ENCODE data around the gene CFAP52.
"Not testable (repeated sequence)": the region's sequence is repeated elsewhere in the genome, so short reads cannot be mapped to it uniquely, and the experiment has no call there.

The CFAP52 gene

GRCh38 chr17:9576521-9577372 lies at the start of gene CFAP52:
Gene CFAP52 (plus strand): TSS chr17:9576642. CDS start chr17:9576696, 54 bp downstream.
- peak; percentile 85 for DNase-seq

DNA sequence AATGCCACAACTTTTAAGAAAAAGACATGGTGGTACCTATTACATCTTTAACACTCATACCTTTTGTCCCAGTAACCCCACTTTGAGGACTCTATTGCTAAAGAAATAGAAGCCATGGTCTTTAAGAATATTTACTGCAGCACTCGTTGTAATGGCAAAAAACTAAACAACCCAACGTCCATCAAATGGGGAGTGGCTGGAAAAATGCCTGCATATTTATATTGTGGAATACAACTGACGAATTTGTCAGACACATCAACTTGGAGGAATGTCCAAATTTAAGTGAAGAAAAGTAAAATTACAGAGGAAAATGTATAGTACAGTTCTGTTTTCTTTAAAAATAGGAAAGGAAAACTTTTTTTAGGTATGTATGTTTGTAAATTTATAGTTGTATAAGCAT lies 48.7 kb upstream of the CFAP52 start:
- no peak for DNase-seq

GRCh38 chr17:9529033-9529700 lies 47.3 kb upstream of the CFAP52 start:
- DNase-seq: no peak

- DNase-seq: no peak
These were observed 45.4 kb upstream of the CFAP52 start for GRCh38 chr17:9531034-9531433.

DNA sequence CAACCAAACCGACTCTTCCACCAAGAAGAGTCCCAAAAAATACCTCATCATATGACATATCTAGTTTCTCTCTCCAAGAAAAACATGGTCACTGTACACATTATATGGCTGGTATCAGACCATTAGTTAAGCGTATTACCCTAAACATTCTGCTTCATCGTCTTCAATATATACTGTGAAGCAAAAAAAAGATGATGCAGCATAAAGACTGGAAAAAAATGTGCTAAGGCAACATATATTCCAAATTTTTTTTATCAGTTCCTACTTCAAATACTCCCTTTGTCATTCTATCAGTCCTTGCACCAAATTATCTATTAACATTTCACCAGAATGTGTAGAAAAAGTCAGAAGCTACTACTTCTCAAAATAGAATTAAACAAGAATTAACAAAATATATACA lies 43.7 kb upstream of the CFAP52 start:
- DNase-seq: no peak

DNA sequence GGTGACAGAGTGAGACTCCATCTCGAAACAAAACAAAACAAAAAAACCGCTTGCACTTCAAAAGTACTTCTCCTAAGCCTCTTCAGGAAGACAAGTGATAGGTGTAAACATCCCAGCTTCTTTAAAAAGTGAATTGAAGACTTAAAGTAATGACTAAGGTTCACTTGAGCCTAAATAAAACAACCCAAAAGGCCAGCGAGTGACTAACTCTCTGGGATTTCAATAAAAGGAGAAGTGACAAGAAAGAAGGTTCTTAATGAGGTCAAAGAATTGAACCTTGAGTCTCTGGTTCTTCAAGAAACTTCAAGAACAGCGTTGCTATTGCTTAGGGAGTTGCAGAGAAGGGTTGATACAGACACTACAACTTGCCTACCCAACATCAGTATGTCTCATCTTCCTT lies 43.0 kb upstream of the CFAP52 start:
- DNase-seq: no peak

DNA sequence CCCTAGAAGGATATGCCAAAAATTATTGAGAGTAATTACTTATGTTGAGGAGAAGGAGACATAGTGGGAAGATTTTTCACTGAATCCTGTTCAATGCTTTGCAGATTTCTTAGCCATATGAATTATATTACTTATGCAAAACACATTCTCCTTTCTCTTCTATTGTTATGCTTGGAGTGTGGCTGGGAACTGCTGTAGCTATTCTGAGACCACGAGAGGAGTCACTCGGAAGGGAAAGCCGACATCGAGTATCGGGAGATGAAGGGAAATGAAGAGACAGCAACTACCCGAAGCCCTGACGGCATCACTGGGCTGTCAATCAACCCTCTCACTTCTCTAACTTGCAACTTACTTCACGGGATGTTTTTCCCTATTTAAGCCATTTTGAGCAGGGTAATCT lies 40.4 kb upstream of the CFAP52 start:
- no peak for DNase-seq

- DNase-seq: no peak
These were observed 39.2 kb upstream of the CFAP52 start for GRCh38 chr17:9537177-9537776.

- no peak for DNase-seq
These were observed 37.8 kb upstream of the CFAP52 start for GRCh38 chr17:9538626-9539025.

DNA sequence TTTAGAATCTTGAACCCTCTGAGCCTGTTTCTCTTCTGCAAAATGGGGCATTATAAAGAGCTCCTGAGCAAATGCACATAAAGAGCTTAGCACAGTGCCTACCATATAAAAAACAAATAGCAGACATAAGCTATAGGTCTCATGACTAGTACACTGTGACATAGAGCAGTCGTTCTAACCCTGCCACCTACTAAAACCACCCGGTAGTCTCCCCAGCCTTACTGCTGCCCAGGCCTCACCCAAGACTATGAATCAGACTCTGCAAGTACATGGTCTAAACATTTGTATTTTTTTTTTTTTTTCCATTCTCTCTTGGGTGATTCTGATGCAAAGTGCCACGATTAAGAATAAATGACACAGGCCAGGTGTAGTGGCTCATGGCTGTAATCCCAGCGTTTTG lies 34.7 kb upstream of the CFAP52 start:
- no peak for DNase-seq

GRCh38 chr17:9544221-9544620 lies 32.2 kb upstream of the CFAP52 start:
- no peak for DNase-seq

- no peak for DNase-seq
These were observed 27.2 kb upstream of the CFAP52 start for GRCh38 chr17:9549215-9549614.

DNA sequence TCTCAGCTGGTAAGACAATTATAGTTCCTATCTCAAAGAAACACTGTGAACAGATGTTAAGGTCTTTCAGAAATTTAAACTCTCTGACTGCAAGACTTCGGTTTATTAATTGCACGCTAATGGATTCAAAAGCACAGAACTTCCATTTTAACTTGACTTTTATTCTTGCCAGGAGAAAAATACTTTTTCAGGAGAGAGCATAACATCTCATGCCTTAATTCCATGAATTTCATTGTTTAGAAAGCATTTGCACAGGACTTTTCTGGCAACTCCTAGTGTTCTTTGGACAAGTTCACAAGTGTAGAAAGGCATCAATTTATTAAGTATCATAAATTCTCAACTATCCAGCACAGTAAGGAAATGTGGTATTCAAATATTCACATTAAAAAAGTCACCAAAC lies 23.3 kb upstream of the CFAP52 start:
- no peak for DNase-seq

DNA sequence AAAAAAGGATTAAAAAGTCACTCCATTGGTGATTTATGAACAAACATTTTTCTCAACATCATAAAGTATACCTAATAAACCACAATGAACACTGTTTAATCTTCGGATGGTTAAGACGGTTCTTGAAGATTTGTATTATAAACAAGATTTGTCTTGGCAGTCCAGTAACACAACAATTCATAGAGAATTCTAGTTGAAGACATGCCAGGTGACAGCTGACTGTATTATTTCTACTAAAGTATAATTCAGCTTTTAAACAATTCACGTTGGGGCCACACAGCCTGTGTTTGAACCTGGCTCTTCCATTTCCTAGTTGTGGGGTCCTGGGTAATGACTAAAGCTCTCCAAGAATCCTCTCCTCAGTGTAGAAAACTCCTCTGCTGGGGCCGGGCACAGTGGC lies 22.8 kb upstream of the CFAP52 start:
- DNase-seq: no peak

DNA sequence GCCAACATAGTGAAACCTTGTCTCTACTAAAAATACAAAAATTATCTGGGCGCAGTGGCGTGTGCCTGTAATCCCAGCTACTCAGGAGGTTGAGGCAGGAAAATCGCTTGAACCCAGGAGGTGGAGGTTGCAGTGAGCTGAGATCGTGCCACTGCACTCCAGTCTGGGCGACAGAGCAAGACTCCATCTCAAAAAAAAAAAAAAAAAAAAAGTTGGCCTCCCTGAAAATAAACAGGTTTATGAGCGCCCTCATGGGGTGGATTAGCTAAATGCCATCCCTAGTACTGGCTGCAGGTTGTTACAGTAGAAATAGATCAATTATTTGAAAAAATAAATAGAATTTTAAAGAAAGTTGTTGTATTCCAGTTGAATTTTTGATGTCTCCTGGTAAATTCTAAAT lies 21.7 kb upstream of the CFAP52 start:
- not testable (repeated sequence) for DNase-seq

DNA sequence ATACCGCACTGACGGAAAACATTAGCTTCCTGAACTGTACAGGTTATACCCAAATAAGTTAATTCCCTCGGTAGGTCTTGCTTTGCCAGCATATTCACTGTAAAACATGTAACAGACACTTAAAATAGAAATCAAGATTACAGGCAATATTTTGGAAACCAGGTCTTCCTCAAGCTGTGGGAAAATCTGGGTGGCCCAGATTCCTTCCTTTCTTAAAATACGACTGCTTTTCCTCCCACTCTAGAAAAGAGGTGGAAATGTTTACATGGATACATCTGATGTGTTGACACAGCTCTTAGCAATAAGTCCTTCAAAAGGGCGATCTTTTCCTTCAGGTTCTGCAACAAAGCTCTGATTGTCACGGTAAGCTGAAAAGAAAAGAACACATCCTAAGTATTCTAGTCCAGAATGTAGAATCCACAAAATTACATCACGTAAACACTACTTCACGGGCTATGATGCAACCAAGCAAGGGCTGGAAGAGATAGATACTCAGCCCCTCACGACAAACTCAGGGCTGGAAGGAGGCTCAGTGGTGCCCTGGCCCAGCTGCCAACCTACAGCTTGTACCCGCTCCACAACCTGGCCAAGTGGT lies 19.2 kb upstream of the CFAP52 start:
- DNase-seq: no peak

DNA sequence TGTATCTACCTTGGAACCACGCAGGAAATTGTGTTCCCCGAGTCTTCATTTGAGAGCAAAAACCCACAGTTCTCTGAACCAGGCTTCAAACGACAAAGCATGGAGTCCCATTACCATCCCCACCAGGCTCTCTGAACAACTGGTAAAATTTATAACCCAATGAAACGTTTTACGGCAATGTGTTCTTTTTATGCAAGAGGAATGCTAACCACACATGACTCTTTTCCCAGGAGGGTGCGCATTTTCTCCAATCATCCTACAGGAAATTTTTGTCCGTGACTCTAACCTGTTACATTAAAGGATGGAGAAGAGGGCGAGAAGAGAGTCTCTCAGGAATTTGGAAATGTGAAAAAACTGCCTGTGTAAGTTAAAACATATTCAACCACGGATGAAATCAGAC lies 18.6 kb upstream of the CFAP52 start:
- no peak for DNase-seq

DNA sequence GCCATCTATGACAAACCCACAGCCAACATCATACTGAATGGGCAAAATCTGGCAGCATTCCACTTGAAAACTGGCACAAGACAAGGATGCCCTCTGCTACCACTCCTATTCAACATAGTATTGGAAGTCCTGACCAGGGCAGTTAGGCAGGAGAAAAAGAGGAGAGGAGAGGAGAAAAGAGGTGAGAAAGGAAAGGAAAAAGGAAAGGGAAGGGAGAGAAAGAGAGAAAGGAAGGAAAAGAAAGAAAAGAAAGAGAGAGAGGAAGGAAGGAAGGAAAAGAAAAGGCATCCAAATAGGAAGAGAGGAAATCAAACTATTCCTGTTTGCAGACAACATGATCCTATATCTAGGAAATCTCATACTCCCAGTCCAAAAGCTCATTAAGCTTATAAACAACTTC lies 12.3 kb upstream of the CFAP52 start:
- no peak for DNase-seq

- DNase-seq: no peak
These were observed 10.4 kb upstream of the CFAP52 start for GRCh38 chr17:9566067-9566466.

DNA sequence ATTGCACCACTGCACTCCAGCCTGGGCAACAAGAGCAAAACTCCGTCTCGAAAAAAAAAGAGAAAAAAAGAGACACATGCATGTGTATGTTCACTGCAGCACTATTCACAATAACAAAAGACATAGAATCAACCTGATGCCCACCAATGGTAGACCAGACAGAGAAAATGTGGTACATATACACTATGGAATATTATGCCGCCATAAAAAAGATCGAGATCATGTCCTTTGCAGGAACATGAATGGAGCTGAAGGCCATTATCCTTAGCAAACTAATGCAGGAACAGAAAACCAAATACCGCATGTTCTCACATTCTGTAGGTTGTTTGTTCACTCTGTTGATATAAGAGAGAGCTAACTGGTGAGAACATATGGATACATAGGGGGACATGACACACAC lies 9.7 kb upstream of the CFAP52 start:
- not testable (repeated sequence) for DNase-seq

GRCh38 chr17:9568004-9568403 lies 8.4 kb upstream of the CFAP52 start:
- no peak for DNase-seq

DNA sequence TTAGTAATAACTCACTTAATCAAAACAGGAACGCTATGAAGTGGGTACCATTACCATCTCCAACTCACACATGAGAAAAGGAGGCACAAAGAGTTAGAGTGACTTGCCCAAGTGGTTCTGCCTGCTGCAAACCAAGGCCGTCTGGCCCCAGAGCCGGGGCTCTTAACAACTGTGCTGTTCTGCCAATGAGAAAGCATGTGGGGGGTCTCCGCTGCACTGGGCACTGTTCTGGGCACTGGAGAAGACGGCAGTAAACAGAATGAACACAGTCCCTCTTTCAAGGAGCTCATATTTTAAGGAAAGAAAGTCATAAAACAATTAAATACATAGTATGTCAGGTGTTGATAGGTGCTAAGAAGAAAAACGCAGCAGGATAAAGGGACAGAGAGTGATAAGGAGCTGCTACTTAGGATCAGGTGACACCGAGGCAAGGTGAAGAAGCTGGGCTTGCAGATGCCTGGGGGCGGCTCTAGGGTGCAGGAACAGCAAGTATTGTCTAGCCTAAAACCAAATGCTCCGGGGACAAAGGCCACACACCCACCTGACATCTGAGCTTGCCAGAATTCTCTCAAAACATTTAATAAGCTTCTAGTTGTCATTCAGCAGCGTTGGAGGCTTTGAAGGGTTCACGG lies 7.4 kb upstream of the CFAP52 start:
- DNase-seq: no peak

- no peak for DNase-seq
These were observed 5.2 kb upstream of the CFAP52 start for GRCh38 chr17:9571201-9571600.
